CD4-positive, CD25-positive, alpha-beta regulatory T cell (primary cell): Measurements from ENCODE around the gene LIF. TPM values are rescaled to one million over a fixed set of nuclear protein-coding genes. Genes with fewer than 3 reads are reported as not detected.

Experiments
- ATAC-seq, 2 donors: fragments of 150-1000 bp; cut with Tn5 transposase; one replicate each; pipeline ENCODE4 v1.10.0; 2021; ENCODE audit warnings: low read depth in 2 of 2, moderate number of reproducible peaks in 2 of 2, moderate library complexity in 1 of 2
- DNase-seq, 3 donors: peaks; one replicate each; pipeline versions ENCODE4 v3.0.0 to v3.0.0-alpha.2; 2012 to 2022; ENCODE audit warnings: mixed read lengths in 1 of 3
- H3K27ac ChIP-seq: one replicate; pipeline ENCODE4 v1.7.0; 2013; ENCODE audit warnings: mild to moderate bottlenecking, low read length; ENCODE audit not compliant: insufficient read depth, poor library complexity, severe bottlenecking
- H3K27me3 ChIP-seq: one replicate; pipeline ENCODE4 v1.7.0; 2013; ENCODE audit warnings: low read length; ENCODE audit not compliant: control insufficient read depth, insufficient read depth
- H3K36me3 ChIP-seq: one replicate; pipeline ENCODE4 v1.7.0; 2013; ENCODE audit warnings: mild to moderate bottlenecking, low read length, moderate library complexity; ENCODE audit not compliant: control insufficient read depth, insufficient read depth
- H3K4me1 ChIP-seq: 2 replicates; pipeline ENCODE4 v1.7.0; 2013; ENCODE audit warnings: mild to moderate bottlenecking, low read length; ENCODE audit not compliant: insufficient read depth, control insufficient read depth, poor library complexity, severe bottlenecking
- H3K4me3 ChIP-seq: one replicate; pipeline ENCODE4 v1.7.0; 2013; ENCODE audit warnings: low read depth, mild to moderate bottlenecking, low read length, moderate library complexity
- H3K9me3 ChIP-seq, 2 experiments: 1 replicate in 1 of 2; 2 replicates in 1 of 2; pipeline ENCODE4 v1.7.0; 2013; ENCODE audit warnings: low read length in 2 of 2, mild to moderate bottlenecking in 1 of 2, moderate library complexity in 1 of 2; ENCODE audit not compliant: control insufficient read depth in 2 of 2
- H3K27ac Mint-ChIP-seq, 3 donors: one replicate each; pipeline ENCODE4 v1.8.0; 2020 to 2022; ENCODE audit warnings: mild to moderate bottlenecking in 3 of 3, mixed read lengths in 3 of 3, moderate library complexity in 2 of 3
- H3K27me3 Mint-ChIP-seq: one replicate; pipeline ENCODE4 v1.8.0; 2022; ENCODE audit warnings: mild to moderate bottlenecking, mixed read lengths
- H3K36me3 Mint-ChIP-seq: one replicate; pipeline ENCODE4 v1.8.0; 2020; ENCODE audit warnings: mixed read lengths
- H3K4me1 Mint-ChIP-seq, 4 donors: one replicate each; pipeline ENCODE4 v1.8.0; 2020 to 2022; ENCODE audit warnings: mixed read lengths in 4 of 4, mild to moderate bottlenecking in 1 of 4
- H3K4me3 Mint-ChIP-seq, 4 donors: one replicate each; pipeline ENCODE4 v1.8.0; 2020 to 2022; ENCODE audit warnings: mild to moderate bottlenecking in 4 of 4, mixed read lengths in 4 of 4, moderate library complexity in 3 of 4
- H3K9me3 Mint-ChIP-seq, 7 donors: one replicate each; pipeline ENCODE4 v1.8.0; 2020 to 2022; ENCODE audit warnings: mixed read lengths in 7 of 7, mild to moderate bottlenecking in 3 of 7, moderate library complexity in 2 of 7
- polyA plus RNA-seq, 4 donors: library from polyadenylated mRNA; unstranded; fragments of 300-500 nt; fragmentation: Illumina TruSeq; gene quantifications; one replicate each; pipeline ENCODE4 v1.2.3, GENCODE V29; 2021
- total RNA-seq: library from RNA; stranded (reverse); gene quantifications from one replicate; pipeline ENCODE4 v1.2.3, GENCODE V29; 2022

LIF gene
- total and polyA plus RNA-seq, 5 donors from 2014 or later: 0.96 TPM; not detected in 4

- peaks cover 49% of the 10 kb centered on the region for H3K4me1 ChIP-seq
- Mint-ChIP-seq H3K4me1 (peaks cover 8 to 45% (median 19%) of the 10 kb centered on the region in 4 donors), H3K9me3 (no peaks in the 10 kb centered on the region), H3K4me3 (peak overlapping the region in 3 of 4 donors; percentile 4 to 96 (median 93)), H3K36me3 (peaks cover 3% of the 10 kb centered on the region), H3K27me3 (no peaks in the 10 kb centered on the region), H3K27ac (peak overlapping the region in 2 of 3 donors; percentile 38 to 93)
- H3K27ac ChIP-seq: no peak overlapping the region
- ATAC-seq (peak; percentile 20 to 26), DNase-seq (peak; percentile 78 to 83 (median 83))
- no peaks in the 10 kb centered on the region for H3K36me3 ChIP-seq
- H3K9me3 ChIP-seq: no peaks in the 10 kb centered on the region
- no peaks in the 10 kb centered on the region for H3K27me3 ChIP-seq
- no peak overlapping the region for H3K4me3 ChIP-seq
Observed at GRCh38 chr22:30286813-30287647, 40.5 kb upstream of the LIF start.

- Histone ChIP-seq H3K36me3 (no peaks in the 10 kb centered on the region), H3K27ac (no peak overlapping the region), H3K4me1 (peaks cover 45% of the 10 kb centered on the region), H3K4me3 (no peak overlapping the region), H3K9me3 (no peaks in the 10 kb centered on the region), H3K27me3 (no peaks in the 10 kb centered on the region)
- H3K27me3 Mint-ChIP-seq: no peaks in the 10 kb centered on the region
- DNase-seq: no peak
- peak overlapping the region in 1 of 3 donors; percentile 93 for H3K27ac Mint-ChIP-seq
- H3K4me1 Mint-ChIP-seq: peaks cover 8 to 40% (median 17%) of the 10 kb centered on the region in 4 donors
- no peaks in the 10 kb centered on the region for H3K9me3 Mint-ChIP-seq
- peaks cover 3% of the 10 kb centered on the region for H3K36me3 Mint-ChIP-seq
- no peak for ATAC-seq
- peak overlapping the region in 2 of 4 donors; percentile 41 to 96 for H3K4me3 Mint-ChIP-seq
Observed at GRCh38 chr22:30286331-30286730, 39.8 kb upstream of the LIF start.

- H3K27ac Mint-ChIP-seq: no peak overlapping the region
- no peaks in the 10 kb centered on the region for H3K27me3 Mint-ChIP-seq
- Histone ChIP-seq H3K27ac (no peak overlapping the region), H3K4me3 (no peak overlapping the region), H3K36me3 (no peaks in the 10 kb centered on the region), H3K27me3 (no peaks in the 10 kb centered on the region), H3K9me3 (no peaks in the 10 kb centered on the region), H3K4me1 (peaks cover 44% of the 10 kb centered on the region)
- peaks cover 8 to 39% (median 17%) of the 10 kb centered on the region in 4 donors for H3K4me1 Mint-ChIP-seq
- ATAC-seq (no peak), DNase-seq (no peak)
- no peak overlapping the region for H3K4me3 Mint-ChIP-seq
- peaks cover 3% of the 10 kb centered on the region for H3K36me3 Mint-ChIP-seq
- H3K9me3 Mint-ChIP-seq: no peaks in the 10 kb centered on the region
Observed at GRCh38 chr22:30285846-30286200, 39.3 kb upstream of the LIF start.

DNA sequence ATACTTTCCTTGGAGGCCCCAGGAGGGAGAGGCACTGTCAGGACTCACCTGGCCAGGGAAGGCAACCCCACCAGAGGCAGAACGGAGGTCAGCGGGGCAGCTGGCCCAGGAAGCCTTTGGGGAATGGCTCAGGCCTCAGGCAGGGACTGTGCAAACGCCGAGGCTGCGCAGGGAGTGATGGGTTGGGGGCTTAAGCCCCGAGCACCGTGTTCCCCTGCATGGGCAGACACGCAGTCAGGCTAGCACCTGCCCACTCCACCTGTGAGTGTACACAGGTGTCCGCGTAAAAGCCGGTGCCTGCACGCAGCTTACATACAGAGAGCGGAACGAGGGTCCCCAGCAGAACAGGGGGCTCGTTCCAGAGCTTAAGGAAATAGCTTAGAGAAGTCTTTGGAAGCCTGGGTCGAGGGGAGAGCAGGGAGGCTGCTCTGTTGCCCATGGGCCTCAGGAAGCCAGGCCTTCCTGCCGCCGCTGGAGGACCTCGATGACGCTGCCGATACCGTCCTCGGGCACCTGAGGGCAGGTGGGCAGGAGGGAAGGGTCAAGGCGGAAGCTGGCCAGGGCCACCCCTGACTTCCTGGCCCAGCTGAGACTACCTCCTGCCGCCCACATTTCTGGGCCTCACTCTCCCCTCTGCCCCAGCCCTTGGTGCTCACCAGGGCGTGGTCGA lies 38.8 kb upstream of the LIF start:
- Mint-ChIP-seq H3K36me3 (peaks cover 3% of the 10 kb centered on the region), H3K9me3 (no peaks in the 10 kb centered on the region), H3K4me3 (peak overlapping the region in 1 of 4 donors; percentile 31), H3K27me3 (no peaks in the 10 kb centered on the region), H3K27ac (no peak overlapping the region), H3K4me1 (peaks cover 8 to 34% (median 16%) of the 10 kb centered on the region in 4 donors)
- DNase-seq (no peak), ATAC-seq (no peak)
- H3K4me1 ChIP-seq: peaks cover 39% of the 10 kb centered on the region
- H3K27me3 ChIP-seq: no peaks in the 10 kb centered on the region
- no peak overlapping the region for H3K27ac ChIP-seq
- no peaks in the 10 kb centered on the region for H3K9me3 ChIP-seq
- no peak overlapping the region for H3K4me3 ChIP-seq
- H3K36me3 ChIP-seq: no peaks in the 10 kb centered on the region

- no peak overlapping the region for H3K4me3 ChIP-seq
- Mint-ChIP-seq H3K4me1 (peaks cover 8 to 29% (median 13%) of the 10 kb centered on the region in 4 donors), H3K9me3 (no peaks in the 10 kb centered on the region), H3K27me3 (no peaks in the 10 kb centered on the region), H3K4me3 (no peak overlapping the region), H3K36me3 (peaks cover 3% of the 10 kb centered on the region), H3K27ac (peak overlapping the region in 1 of 3 donors; percentile 42)
- no peaks in the 10 kb centered on the region for H3K36me3 ChIP-seq
- H3K4me1 ChIP-seq: peaks cover 34% of the 10 kb centered on the region
- H3K9me3 ChIP-seq: no peaks in the 10 kb centered on the region
- H3K27ac ChIP-seq: no peak overlapping the region
- ATAC-seq (no peak), DNase-seq (no peak)
- H3K27me3 ChIP-seq: no peaks in the 10 kb centered on the region
Observed at GRCh38 chr22:30284666-30285065, 38.1 kb upstream of the LIF start.

- DNase-seq (no peak), ATAC-seq (no peak)
- Mint-ChIP-seq H3K9me3 (no peaks in the 10 kb centered on the region), H3K4me3 (no peak overlapping the region), H3K27ac (peak overlapping the region in 1 of 3 donors; percentile 42), H3K36me3 (peaks cover 3% of the 10 kb centered on the region), H3K4me1 (peaks cover 8 to 32% (median 13%) of the 10 kb centered on the region in 4 donors), H3K27me3 (no peaks in the 10 kb centered on the region)
- Histone ChIP-seq H3K9me3 (no peaks in the 10 kb centered on the region), H3K4me3 (no peak overlapping the region), H3K4me1 (peaks cover 38% of the 10 kb centered on the region), H3K36me3 (no peaks in the 10 kb centered on the region), H3K27me3 (no peaks in the 10 kb centered on the region), H3K27ac (no peak overlapping the region)
Observed at GRCh38 chr22:30284172-30284571, 37.6 kb upstream of the LIF start.

- Mint-ChIP-seq H3K4me1 (peaks cover 9 to 35% (median 13%) of the 10 kb centered on the region in 4 donors), H3K27ac (no peak overlapping the region), H3K4me3 (peak overlapping the region in 1 of 4 donors; percentile 65), H3K9me3 (no peaks in the 10 kb centered on the region), H3K27me3 (no peaks in the 10 kb centered on the region), H3K36me3 (peaks cover 3% of the 10 kb centered on the region)
- no peak overlapping the region for H3K4me3 ChIP-seq
- no peaks in the 10 kb centered on the region for H3K27me3 ChIP-seq
- ATAC-seq (no peak), DNase-seq (no peak)
- H3K4me1 ChIP-seq: peaks cover 30% of the 10 kb centered on the region
- no peak overlapping the region for H3K27ac ChIP-seq
- no peaks in the 10 kb centered on the region for H3K9me3 ChIP-seq
- no peaks in the 10 kb centered on the region for H3K36me3 ChIP-seq
Observed at GRCh38 chr22:30283342-30283741, 36.8 kb upstream of the LIF start.
